AG04450 (cell line): ENCODE results near the gene EMILIN1. TPM values are rescaled to one million over a fixed set of nuclear protein-coding genes. Genes with fewer than 3 reads are reported as not detected.
A peak's percentile ranks its signal among the peaks of the same experiment; 100 is the strongest.

Source experiments
- CTCF ChIA-PET: fragments of 300-600, 350-600 bp; formaldehyde crosslinking; extraction: SDS; loops from one replicate; lab custom pipeline; 2022; ENCODE audit warnings: antibody characterized with exemption, inconsistent platforms; lab: Charles Lee
- POLR2A ChIA-PET: fragments of 350-600 bp; formaldehyde crosslinking; extraction: SDS; loops from one replicate; lab custom pipeline; 2021; ENCODE audit warnings: antibody characterized with exemption, inconsistent platforms; lab: Yijun Ruan, JAX
- DNase-seq: peaks from one replicate; pipeline ENCODE4 v3.0.0-alpha.2; 2011; ENCODE audit warnings: low read depth, low spot score
- H3K27ac ChIP-seq: one replicate; pipeline ENCODE4 v1.5.1; 2012; ENCODE audit warnings: low read depth, low read length, control low read depth
- H3K27me3 ChIP-seq: one replicate; pipeline ENCODE4 v1.6.0; 2012; ENCODE audit warnings: low read length; ENCODE audit not compliant: control insufficient read depth, insufficient read depth
- H3K4me3 ChIP-seq: 2 replicates; pipeline ENCODE4 v1.5.1; 2011; ENCODE audit warnings: mild to moderate bottlenecking, low read depth, low read length, control low read depth
- H3K9me3 ChIP-seq: 2 replicates; pipeline ENCODE4 v1.5.1; 2012; ENCODE audit warnings: low read length; ENCODE audit not compliant: control insufficient read depth, insufficient read depth
- CTCF ChIP-seq: IDR thresholded peaks from 2 replicates; pipeline ENCODE4 v1.5.1; 2011; ENCODE audit warnings: low read depth, low read length, control low read depth, inconsistent platforms
- polyA plus RNA-seq: library from polyadenylated mRNA; depleted of rRNA; stranded (reverse); fragments of >200 nt; gene quantifications from 2 replicates; pipeline ENCODE4 v1.2.3, GENCODE V29; 2011

Gene EMILIN1
- polyA plus RNA-seq, 1 experiment = 68.3 TPM

DNA sequence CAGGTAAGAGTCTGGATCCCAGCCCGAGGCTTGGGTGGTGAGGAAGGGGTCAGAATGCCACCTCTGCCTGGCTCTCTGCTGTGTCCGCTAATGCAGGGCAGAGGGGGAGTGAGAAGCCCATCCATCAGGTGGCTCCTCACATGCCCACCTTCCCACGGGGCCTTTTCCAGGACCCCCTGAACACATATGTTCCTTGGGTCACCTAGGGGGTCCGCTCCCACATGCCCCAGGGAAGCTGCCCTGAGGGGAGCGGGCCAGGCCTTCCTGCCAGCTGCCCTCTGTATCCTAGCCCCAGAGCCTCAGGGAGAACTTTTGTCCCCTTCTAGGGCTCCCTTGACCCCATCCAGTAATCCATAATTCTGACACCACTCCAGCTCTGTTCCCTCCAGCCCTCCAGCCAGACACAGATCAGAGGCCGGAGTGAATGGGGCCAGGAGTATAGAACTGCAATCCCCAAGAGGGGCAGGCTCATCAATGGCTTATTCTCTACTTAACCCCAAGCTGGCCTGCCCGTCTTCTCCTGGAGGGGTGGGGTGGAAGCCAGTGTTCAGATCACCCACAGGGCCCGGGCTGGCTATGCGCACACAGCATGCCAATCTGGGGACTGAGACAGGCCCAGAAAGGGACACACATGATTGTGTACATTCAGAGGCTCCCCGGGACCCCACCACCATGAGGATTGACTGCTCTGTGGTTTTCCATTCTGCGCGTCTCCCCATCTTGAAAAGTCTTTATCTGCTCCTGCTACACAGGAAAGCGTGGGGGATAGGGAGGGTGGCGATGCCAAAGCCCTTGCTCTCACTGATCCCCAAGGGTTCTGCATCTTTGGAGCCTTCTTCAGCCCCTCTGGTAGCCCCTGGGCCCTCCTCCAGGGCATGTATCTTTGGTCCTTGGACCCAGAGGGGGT lies 1.1 kb downstream of the EMILIN1 start:
- Histone ChIP-seq H3K9me3 (no peaks in the 10 kb centered on the region; the same call in 1 of the 2 replicates), H3K27me3 (no peaks in the 10 kb centered on the region), H3K4me3 (peak overlapping the region; percentile 85), H3K27ac (peak overlapping the region; percentile 57)
- ChIA-PET CTCF (interaction anchor here (1.0 kb wide), 1 partner anchor 17 kb away, joined by 3 read pairs; no protein-coding TSS in a partner anchor), POLR2A (interaction anchor here (0.7 to 2.4 kb wide), 3 partner anchors 23 to 29 kb away, joined by 3 to 15 read pairs (median 4); partner anchors contain the start of gene AGBL5)
- TF ChIP-seq CTCF = no peak
- no peak for DNase-seq

DNA sequence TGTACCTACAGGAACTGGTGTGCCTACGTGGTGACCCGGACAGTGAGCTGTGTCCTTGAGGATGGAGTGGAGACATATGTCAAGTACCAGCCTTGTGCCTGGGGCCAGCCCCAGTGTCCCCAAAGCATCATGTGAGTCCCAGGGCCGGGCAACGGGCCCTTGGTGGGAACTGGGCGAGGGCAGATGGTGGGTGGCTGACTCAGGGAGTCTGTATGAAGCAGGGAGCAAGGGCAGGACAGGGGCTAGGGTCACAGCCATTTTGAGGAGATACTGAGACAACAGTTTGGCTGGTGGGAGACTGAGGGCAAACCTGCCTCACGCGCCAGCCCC lies 1.7 kb downstream of the EMILIN1 start:
- ChIA-PET POLR2A (interaction anchor here (0.9 to 2.4 kb wide), 3 partner anchors 8 to 29 kb away, joined by 6 to 25 read pairs (median 15); partner anchors contain the start of genes AGBL5 and OST4), CTCF (no interaction called here)
- DNase-seq = no peak
- peak overlapping the region; percentile 52 for H3K27ac ChIP-seq
- TF ChIP-seq CTCF = no peak
- H3K9me3 ChIP-seq = no peaks in the 10 kb centered on the region; the same call in 1 of the 2 replicates
- no peaks in the 10 kb centered on the region for H3K27me3 ChIP-seq
- H3K4me3 ChIP-seq = peak overlapping the region; percentile 85

- H3K4me3 ChIP-seq = peak overlapping the region; percentile 85
- ChIA-PET POLR2A (interaction anchor here (0.6 to 7.7 kb wide), 7 partner anchors 8 to 47 kb away, joined by 4 to 53 read pairs (median 6); partner anchors contain the start of genes AGBL5 and OST4), CTCF (interaction anchor here (1.0 kb wide), 2 partner anchors 8 to 24 kb away, joined by 3 to 4 read pairs; no protein-coding TSS in a partner anchor)
- H3K27me3 ChIP-seq = no peaks in the 10 kb centered on the region
- DNase-seq = no peak
- H3K9me3 ChIP-seq = no peaks in the 10 kb centered on the region; the same call in 1 of the 2 replicates
- TF ChIP-seq CTCF = no peak
- H3K27ac ChIP-seq = peak overlapping the region; percentile 52
Observed at GRCh38 chr2:27080603-27080936, 2.2 kb downstream of the EMILIN1 start.

- TF ChIP-seq CTCF = no peak
- Histone ChIP-seq H3K27ac (no peak overlapping the region), H3K9me3 (no peaks in the 10 kb centered on the region; the same call in 1 of the 2 replicates), H3K27me3 (no peaks in the 10 kb centered on the region), H3K4me3 (no peak overlapping the region)
- ChIA-PET POLR2A (interaction anchor here (0.6 to 7.7 kb wide), 4 partner anchors 10 to 83 kb away, joined by 3 to 53 read pairs (median 16); partner anchors contain the start of genes AGBL5 and OST4), CTCF (interaction anchor here (1.0 kb wide), 1 partner anchor 32 kb away, joined by 5 read pairs; no protein-coding TSS in a partner anchor)
- DNase-seq = no peak
Observed at GRCh38 chr2:27081984-27082772, 3.8 kb downstream of the EMILIN1 start.
